Panc1 (cell line): Measurements from ENCODE around the gene ERMAP. TPM values are rescaled to one million over a fixed set of nuclear protein-coding genes. Genes with fewer than 3 reads are reported as not detected.

Source experiments
- ATAC-seq: fragments of 200-7000 bp; cut with Tn5 transposase; 2 replicates; pipeline ENCODE4 v1.9.1; 2020; ENCODE audit warnings: mild to moderate bottlenecking, moderate library complexity
- BruUV-seq: library from RNA; stranded (reverse); fragments of 400-500 nt; replicated peaks from 2 replicates; lab custom pipeline; 2021; lab: Mats Ljungman, UMichigan
- CTCF ChIA-PET: fragments of 300-600 bp; sonication (Branson Sonifier 250); formaldehyde crosslinking; loops from one replicate; lab custom pipeline; 2022; ENCODE audit warnings: antibody characterized with exemption; lab: Charles Lee
- POLR2A ChIA-PET: fragments of 300-600 bp; sonication (Branson Sonifier 250); formaldehyde crosslinking; loops from one replicate; lab custom pipeline; 2022; ENCODE audit warnings: antibody characterized with exemption; lab: Charles Lee
- DNase-seq: peaks from one replicate; pipeline ENCODE4 v3.0.0-alpha.2; 2010; ENCODE audit warnings: low read depth, low spot score
- H3K27ac ChIP-seq: 2 replicates; pipeline ENCODE4 v1.5.1; 2011; ENCODE audit warnings: mild to moderate bottlenecking, low read length, inconsistent platforms
- H3K27me3 ChIP-seq: fragments of 200-500 bp; sonication (Bioruptor generic); 2 replicates; pipeline ENCODE4 v1.6.0; 2014; ENCODE audit warnings: low read length, inconsistent platforms; ENCODE audit not compliant: control insufficient read depth, insufficient read depth
- H3K36me3 ChIP-seq: fragments of 200-500 bp; sonication (Bioruptor generic); 2 replicates; pipeline ENCODE4 v1.5.1; 2014; ENCODE audit warnings: inconsistent platforms, mild to moderate bottlenecking, low read length, moderate library complexity; ENCODE audit not compliant: control insufficient read depth, insufficient read depth
- H3K4me1 ChIP-seq: 2 replicates; pipeline ENCODE4 v1.5.1; 2011; ENCODE audit warnings: inconsistent platforms, mild to moderate bottlenecking, low read length, moderate library complexity; ENCODE audit not compliant: control insufficient read depth, insufficient read depth
- H3K4me3 ChIP-seq, 2 experiments: 2 replicates each; pipeline ENCODE4 v1.5.1; 2011 to 2012; ENCODE audit warnings: low read depth in 2 of 2, low read length in 2 of 2, mild to moderate bottlenecking in 2 of 2, inconsistent platforms in 1 of 2, moderate library complexity in 1 of 2
- H3K9me3 ChIP-seq: fragments of 200-500 bp; sonication (Bioruptor generic); 2 replicates; pipeline ENCODE4 v1.5.1; 2014; ENCODE audit warnings: low read depth, mild to moderate bottlenecking, inconsistent platforms, low read length, moderate library complexity; ENCODE audit not compliant: control insufficient read depth, insufficient read depth
- CTCF ChIP-seq: fragments of 450-650 bp; IDR thresholded peaks from 2 replicates; pipeline ENCODE4 v1.5.1; 2017; ENCODE audit warnings: mild to moderate bottlenecking
- POLR2AphosphoS5 ChIP-seq: IDR thresholded peaks from 2 replicates; pipeline ENCODE4 v1.6.1; 2012; ENCODE audit warnings: mild to moderate bottlenecking, low read depth, low read length, moderate library complexity
- REST ChIP-seq, 2 experiments: IDR thresholded peaks; 2 replicates each; pipeline ENCODE4 v1.6.1; 2011 to 2012; ENCODE audit warnings: low read depth in 2 of 2, control low read depth in 1 of 2, low read length in 1 of 2, mild to moderate bottlenecking in 1 of 2, moderate library complexity in 1 of 2; ENCODE audit not compliant: insufficient read depth in 1 of 2
- SIN3A ChIP-seq: IDR thresholded peaks from 2 replicates; pipeline ENCODE4 v1.6.1; 2012; ENCODE audit warnings: low read depth, mild to moderate bottlenecking, low read length, moderate library complexity, borderline replicate concordance; ENCODE audit not compliant: insufficient read depth
- TCF7L2 ChIP-seq: IDR thresholded peaks from 2 replicates; pipeline ENCODE4 v1.6.1; 2011; ENCODE audit warnings: mild to moderate bottlenecking, low read depth, low read length, inconsistent platforms
- in situ Hi-C: cut with HindIII; loops from 2 replicates; pipeline ENCODE4 v1.10.0; 2016; ENCODE audit warnings: low sequenced_read_pairs, low pct_unique_long_range_greater_than_20kb
- intact Hi-C: fragments of 100-400 bp; cut with micrococcal nuclease; formaldehyde crosslinking; loops from one replicate; pipeline ENCODE4 v1.10.0; 2022; ENCODE audit not compliant: unreplicated experiment
- total RNA-seq: library from RNA; stranded (reverse); gene quantifications from one replicate; pipeline ENCODE4 v1.2.1, GENCODE V29; 2021; ENCODE audit not compliant: unreplicated experiment

The ERMAP gene
- total RNA-seq, 1 experiment from 2014 or later = 15.3 TPM

GRCh38 chr1:42821690-42822089 lies 4.8 kb downstream of the ERMAP start:
- intact Hi-C loops (no loop called here), in situ Hi-C loops (no loop called here)
- no peaks in the 10 kb centered on the region for H3K9me3 ChIP-seq
- no peak for ATAC-seq
- CTCF ChIA-PET = no interaction called here
- TF ChIP-seq POLR2AphosphoS5 = no peak
- no peak for TF ChIP-seq CTCF
- TF ChIP-seq SIN3A = no peak
- BruUV-seq = no TSS peak
- POLR2A ChIA-PET = no interaction called here
- H3K4me1 ChIP-seq = peaks cover 5% of the 10 kb centered on the region
- H3K27ac ChIP-seq = no peak overlapping the region
- no peak for DNase-seq
- no peak overlapping the region for H3K4me3 ChIP-seq
- no peaks in the 10 kb centered on the region for H3K36me3 ChIP-seq
- H3K27me3 ChIP-seq = no peaks in the 10 kb centered on the region

GRCh38 chr1:42822800-42823392 lies 6.0 kb downstream of the ERMAP start:
- H3K36me3 ChIP-seq = no peaks in the 10 kb centered on the region
- DNase-seq (no peak), ATAC-seq (no peak)
- ChIA-PET POLR2A (no interaction called here), CTCF (no interaction called here)
- peaks cover 3% of the 10 kb centered on the region for H3K4me1 ChIP-seq
- intact Hi-C loops (no loop called here), in situ Hi-C loops (no loop called here)
- BruUV-seq = no TSS peak
- H3K27ac ChIP-seq = no peak overlapping the region
- TF ChIP-seq CTCF (no peak), REST (IDR thresholded peaks at IDR 0.05; ENCODE audit: insufficient read depth in 1 of 2, low read depth in 2 of 2, low read length in 1 of 2) (no peak), SIN3A (no peak), POLR2AphosphoS5 (no peak), TCF7L2 (no peak)
- H3K9me3 ChIP-seq = no peaks in the 10 kb centered on the region
- H3K4me3 ChIP-seq = no peak overlapping the region
- H3K27me3 ChIP-seq = no peaks in the 10 kb centered on the region
